Natural killer cell (primary cell): Measurements from ENCODE around the gene ANKRD44. TPM values are rescaled to one million over a fixed set of nuclear protein-coding genes. Genes with fewer than 3 reads are reported as not detected.
A peak's percentile ranks its signal among the peaks of the same experiment; 100 is the strongest.

ENCODE experiments used
- ATAC-seq, 3 donors: fragments of 150-1000 bp in 2 of 3; fragments of 200-7000 bp in 1 of 3; cut with Tn5 transposase; 1 replicate in 1 of 3; 2 replicates in 2 of 3; pipeline ENCODE4 v1.10.0; 2021; ENCODE audit warnings: mild to moderate bottlenecking in 2 of 3, moderate library complexity in 2 of 3
- DNase-seq, 2 donors: peaks; one replicate each; pipeline versions ENCODE4 v3.0.0 to v3.0.0-alpha.2; 2013 to 2021; ENCODE audit warnings: mixed read lengths in 1 of 2
- H3K27ac ChIP-seq: one replicate; pipeline ENCODE4 v1.5.1; 2013; ENCODE audit warnings: mild to moderate bottlenecking, low read length
- H3K27me3 ChIP-seq: one replicate; pipeline ENCODE4 v1.6.1; 2013; ENCODE audit warnings: low read length; ENCODE audit not compliant: control insufficient read depth, insufficient read depth
- H3K36me3 ChIP-seq: one replicate; pipeline ENCODE4 v1.6.1; 2013; ENCODE audit warnings: low read length; ENCODE audit not compliant: control insufficient read depth, insufficient read depth
- H3K4me1 ChIP-seq: one replicate; pipeline ENCODE4 v1.6.1; 2013; ENCODE audit warnings: low read length; ENCODE audit not compliant: control insufficient read depth, insufficient read depth
- H3K4me3 ChIP-seq: one replicate; pipeline ENCODE4 v1.5.1; 2013; ENCODE audit warnings: low read length
- H3K9me3 ChIP-seq: one replicate; pipeline ENCODE4 v1.6.1; 2013; ENCODE audit warnings: low read length; ENCODE audit not compliant: control insufficient read depth, insufficient read depth
- H3K27ac Mint-ChIP-seq, 2 donors: one replicate each; pipeline ENCODE4 v1.8.0; 2022; ENCODE audit warnings: mild to moderate bottlenecking in 2 of 2, mixed read lengths in 2 of 2, moderate library complexity in 1 of 2
- H3K27me3 Mint-ChIP-seq, 2 donors: one replicate each; pipeline ENCODE4 v1.8.0; 2022; ENCODE audit warnings: low read depth in 2 of 2, mixed read lengths in 2 of 2
- H3K36me3 Mint-ChIP-seq: one replicate; pipeline ENCODE4 v1.8.0; 2022; ENCODE audit warnings: mixed read lengths
- H3K4me1 Mint-ChIP-seq, 2 donors: one replicate each; pipeline ENCODE4 v1.8.0; 2022; ENCODE audit warnings: mixed read lengths in 2 of 2
- H3K4me3 Mint-ChIP-seq: one replicate; pipeline ENCODE4 v1.8.0; 2022; ENCODE audit warnings: mild to moderate bottlenecking, moderate library complexity, mixed read lengths
- H3K9me3 Mint-ChIP-seq, 2 donors: one replicate each; pipeline ENCODE4 v1.8.0; 2022; ENCODE audit warnings: mixed read lengths in 2 of 2
- WGBS: methylation state at CpG from one replicate; pipeline ENCODE4 v1.1.7; 2013; ENCODE audit warnings: missing lambda C conversion rate; ENCODE audit not compliant: insufficient coverage; 5-methylcytosine and 5-hydroxymethylcytosine counted together
- intact Hi-C: fragments of 100-400 bp; cut with micrococcal nuclease; formaldehyde crosslinking; loops from one replicate; pipeline ENCODE4 v1.14.2; 2022
- total RNA-seq, 4 donors: library from RNA; stranded (reverse); fragments of 120-200 nt in 1 of 4; gene quantifications; one replicate each; pipeline versions ENCODE4 v1.2.3 to v1.2.4, GENCODE V29; 2013 to 2022
- TF ChIP-seq, protein P1 (sequence below): fragments of 200-600 bp; IDR thresholded peaks from one replicate; pipeline ENCODE4 v1.8.0; 2022; ENCODE audit warnings: antibody characterized with exemption

ANKRD44 gene
- total RNA-seq, 3 donors from 2014 or later (not counting 1 experiment from before 2014, with no cell fraction given), result 252 to 376 (median 311) TPM

DNA sequence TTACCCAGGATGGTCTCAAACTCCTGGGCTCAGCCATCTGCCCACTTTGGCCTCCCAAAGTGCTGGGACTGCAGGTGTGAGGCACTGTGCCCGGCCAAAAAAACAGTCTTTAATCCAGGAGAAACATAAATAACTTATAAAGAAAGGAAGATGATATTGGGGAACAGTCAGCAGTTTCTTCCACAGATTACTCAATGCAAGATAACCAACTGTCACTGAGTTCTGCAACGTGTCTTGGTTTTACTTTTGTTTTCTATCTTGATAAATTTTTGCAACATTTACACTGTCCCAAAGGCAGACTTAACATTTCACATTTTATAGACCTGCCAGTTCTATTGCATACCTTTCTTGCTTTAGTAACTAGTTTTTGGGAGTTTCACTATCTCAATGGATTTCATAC lies 71.1 kb downstream of the ANKRD44 start:
- WGBS, result 0% methylated on average over 1 of the region's 2 CpGs
- Mint-ChIP-seq H3K4me3 (peak overlapping the region; percentile 84), H3K36me3 (no peaks in the 10 kb centered on the region), H3K27ac (peak overlapping the region; percentile 89 to 93), H3K9me3 (no peaks in the 10 kb centered on the region), H3K27me3 (no peaks in the 10 kb centered on the region), H3K4me1 (peaks cover 80 to 83% of the 10 kb centered on the region in 2 donors)
- TF ChIP-seq, protein P1, sequence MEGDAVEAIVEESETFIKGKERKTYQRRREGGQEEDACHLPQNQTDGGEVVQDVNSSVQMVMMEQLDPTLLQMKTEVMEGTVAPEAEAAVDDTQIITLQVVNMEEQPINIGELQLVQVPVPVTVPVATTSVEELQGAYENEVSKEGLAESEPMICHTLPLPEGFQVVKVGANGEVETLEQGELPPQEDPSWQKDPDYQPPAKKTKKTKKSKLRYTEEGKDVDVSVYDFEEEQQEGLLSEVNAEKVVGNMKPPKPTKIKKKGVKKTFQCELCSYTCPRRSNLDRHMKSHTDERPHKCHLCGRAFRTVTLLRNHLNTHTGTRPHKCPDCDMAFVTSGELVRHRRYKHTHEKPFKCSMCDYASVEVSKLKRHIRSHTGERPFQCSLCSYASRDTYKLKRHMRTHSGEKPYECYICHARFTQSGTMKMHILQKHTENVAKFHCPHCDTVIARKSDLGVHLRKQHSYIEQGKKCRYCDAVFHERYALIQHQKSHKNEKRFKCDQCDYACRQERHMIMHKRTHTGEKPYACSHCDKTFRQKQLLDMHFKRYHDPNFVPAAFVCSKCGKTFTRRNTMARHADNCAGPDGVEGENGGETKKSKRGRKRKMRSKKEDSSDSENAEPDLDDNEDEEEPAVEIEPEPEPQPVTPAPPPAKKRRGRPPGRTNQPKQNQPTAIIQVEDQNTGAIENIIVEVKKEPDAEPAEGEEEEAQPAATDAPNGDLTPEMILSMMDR, result no peak
- DNase-seq (peak in 1 of 2 donors; percentile 60), ATAC-seq (peak; percentile 46 to 73 (median 54))
- H3K4me3 ChIP-seq, result peak overlapping the region; percentile 16
- intact Hi-C loops, result loop anchor here (2.0 kb wide), 2 partner anchors 33 to 47 kb away; no protein-coding TSS in a partner anchor
- peaks cover 53% of the 10 kb centered on the region for H3K4me1 ChIP-seq
- H3K27ac ChIP-seq, result peak overlapping the region; percentile 90
- H3K27me3 ChIP-seq, result no peaks in the 10 kb centered on the region
- peaks cover under 1% of the 10 kb centered on the region for H3K36me3 ChIP-seq
- H3K9me3 ChIP-seq, result no peaks in the 10 kb centered on the region

DNA sequence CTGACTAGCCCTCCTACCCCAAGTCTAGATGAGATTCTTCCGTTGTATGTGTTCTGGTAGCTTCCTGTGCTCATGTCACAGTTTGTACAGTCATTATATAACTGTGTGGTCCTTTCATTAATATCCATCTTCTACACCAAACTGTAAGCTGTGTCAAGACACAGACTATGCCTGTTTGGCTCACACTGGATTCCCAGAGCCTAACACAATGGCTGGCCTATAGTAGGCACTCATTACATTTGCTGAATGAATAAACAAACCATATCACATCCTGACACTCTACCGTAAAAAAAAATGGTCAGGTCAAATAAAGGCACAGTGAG lies 72.6 kb downstream of the ANKRD44 start:
- H3K27me3 Mint-ChIP-seq, result no peaks in the 10 kb centered on the region
- H3K36me3 Mint-ChIP-seq, result no peaks in the 10 kb centered on the region
- no peaks in the 10 kb centered on the region for H3K36me3 ChIP-seq
- peaks cover 84 to 86% of the 10 kb centered on the region in 2 donors for H3K4me1 Mint-ChIP-seq
- H3K27ac ChIP-seq, result peak overlapping the region; percentile 90
- peak overlapping the region; percentile 89 to 93 for H3K27ac Mint-ChIP-seq
- H3K9me3 Mint-ChIP-seq, result no peaks in the 10 kb centered on the region
- peak overlapping the region; percentile 84 for H3K4me3 Mint-ChIP-seq
- no peak overlapping the region for H3K4me3 ChIP-seq
- ATAC-seq (peak; percentile 38 to 72 (median 42)), DNase-seq (peak in 1 of 2 donors; percentile 63)
- TF ChIP-seq, protein P1, result no peak
- intact Hi-C loops, result loop anchor here (2.0 kb wide), 2 partner anchors 31 to 45 kb away; no protein-coding TSS in a partner anchor
- no peaks in the 10 kb centered on the region for H3K9me3 ChIP-seq
- peaks cover 55% of the 10 kb centered on the region for H3K4me1 ChIP-seq
- 0% methylated on average over 1 of the region's 2 CpGs for WGBS
- H3K27me3 ChIP-seq, result no peaks in the 10 kb centered on the region

DNA sequence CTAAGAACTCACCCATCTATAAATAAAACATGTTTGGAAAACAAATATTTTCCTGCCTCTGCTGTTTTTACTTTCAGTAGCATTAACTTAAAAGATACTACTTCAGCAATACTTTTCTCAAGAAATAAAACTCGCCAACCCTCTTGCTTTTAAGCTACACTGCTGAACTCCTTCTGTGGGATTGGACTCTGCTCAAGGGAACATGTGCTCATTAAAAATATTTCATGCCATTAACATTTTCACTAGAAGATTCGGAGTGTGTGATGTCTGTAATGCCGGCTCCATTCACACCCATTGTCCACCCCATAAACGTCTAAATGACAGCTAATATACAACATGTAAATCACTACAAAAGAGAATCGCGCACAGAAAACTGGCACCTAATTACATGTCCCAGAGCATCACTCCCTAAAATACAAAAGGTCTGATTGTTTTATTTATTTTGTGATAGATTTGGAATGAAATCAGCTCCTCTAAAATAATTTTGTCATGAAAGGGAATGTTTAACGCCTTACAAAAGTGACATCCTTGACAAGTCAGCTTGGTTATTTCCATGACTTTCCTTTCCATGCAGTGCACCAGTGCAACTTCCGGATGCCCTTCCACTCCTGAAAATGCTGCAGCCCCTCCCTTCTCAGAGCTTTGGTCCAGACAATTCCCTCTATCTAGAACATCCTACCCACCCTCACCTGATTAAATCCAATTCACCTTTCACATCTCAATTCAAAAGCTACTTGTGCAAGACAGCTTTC lies 73.1 kb downstream of the ANKRD44 start:
- Histone ChIP-seq H3K27ac (peak overlapping the region; percentile 90), H3K9me3 (no peaks in the 10 kb centered on the region), H3K4me3 (no peak overlapping the region), H3K27me3 (no peaks in the 10 kb centered on the region), H3K4me1 (peaks cover 53% of the 10 kb centered on the region), H3K36me3 (no peaks in the 10 kb centered on the region)
- peak overlapping the region; percentile 84 for H3K4me3 Mint-ChIP-seq
- 79% methylated on average over 8 of the region's 8 CpGs for WGBS
- DNase-seq, result no peak
- peak overlapping the region; percentile 89 to 93 for H3K27ac Mint-ChIP-seq
- intact Hi-C loops, result loop anchor here (2.0 kb wide), 2 partner anchors 31 to 45 kb away; no protein-coding TSS in a partner anchor
- no peaks in the 10 kb centered on the region for H3K27me3 Mint-ChIP-seq
- no peak for ATAC-seq
- no peaks in the 10 kb centered on the region for H3K9me3 Mint-ChIP-seq
- H3K4me1 Mint-ChIP-seq, result peaks cover 85 to 86% of the 10 kb centered on the region in 2 donors
- TF ChIP-seq, protein P1, result no peak
- H3K36me3 Mint-ChIP-seq, result no peaks in the 10 kb centered on the region
